B cell (primary cell): Measurements from ENCODE around the gene MLH3. TPM values are rescaled to one million over a fixed set of nuclear protein-coding genes. Genes with fewer than 3 reads are reported as not detected.
A peak's percentile ranks its signal among the peaks of the same experiment; 100 is the strongest.

ENCODE experiments used
- ATAC-seq: fragments of 200-7000 bp; cut with Tn5 transposase; one replicate; pipeline ENCODE4 v1.10.0; 2021; ENCODE audit warnings: low read depth, mild to moderate bottlenecking, moderate number of reproducible peaks, moderate library complexity
- CTCF ChIA-PET: fragments of 350-600 bp; sonication (Branson Sonifier 250); formaldehyde crosslinking; loops from one replicate; lab custom pipeline; 2021; ENCODE audit warnings: antibody characterized with exemption, inconsistent platforms; lab: Charles Lee
- POLR2A ChIA-PET: fragments of 350-600 bp; sonication (Branson Sonifier 250); formaldehyde crosslinking; loops from one replicate; lab custom pipeline; 2021; ENCODE audit warnings: antibody characterized with exemption; lab: Charles Lee
- DNase-seq: peaks from one replicate; pipeline ENCODE4 v3.0.0; 2013
- H2AFZ ChIP-seq: 2 replicates; pipeline ENCODE4 v1.6.1; 2012; ENCODE audit warnings: mild to moderate bottlenecking, low read depth, low read length; ENCODE audit not compliant: insufficient read depth, poor library complexity, severe bottlenecking
- H3K27ac ChIP-seq, 2 donors: 1 replicate in 1 of 2; 2 replicates in 1 of 2; pipeline ENCODE4 v1.5.1; 2012 to 2013; ENCODE audit warnings: low read length in 2 of 2, mild to moderate bottlenecking in 2 of 2, moderate library complexity in 1 of 2
- H3K27me3 ChIP-seq, 4 experiments: fragments of 200-600 bp in 1 of 4; sonication (generic) in 1 of 4; replicated peaks in 1 of 4; 1 replicate in 2 of 4; 2 replicates in 2 of 4; pipeline versions ENCODE4 v1.6.1 to v1.7.0; 2013 to 2016; ENCODE audit warnings: low read length in 3 of 4, mild to moderate bottlenecking in 2 of 4, mixed read lengths in 1 of 4, moderate library complexity in 1 of 4; ENCODE audit not compliant: insufficient read depth in 4 of 4, control insufficient read depth in 3 of 4; ENCODE audit errors: control extremely low read depth in 1 of 4
- H3K36me3 ChIP-seq, 2 experiments: replicated peaks in 1 of 2; 1 replicate in 1 of 2; 2 replicates in 1 of 2; pipeline versions ENCODE4 v1.6.1 to v1.7.1; 2013; ENCODE audit warnings: low read length in 1 of 2; ENCODE audit not compliant: insufficient read depth in 2 of 2, control insufficient read depth in 1 of 2; ENCODE audit errors: control extremely low read depth in 1 of 2, extremely low read depth in 1 of 2
- H3K4me1 ChIP-seq, 2 donors: fragments of 200-600 bp in 1 of 2; sonication (generic) in 1 of 2; 1 replicate in 1 of 2; 2 replicates in 1 of 2; pipeline versions ENCODE4 v1.5.1 to v1.6.1; 2013 to 2017; ENCODE audit warnings: low read length in 2 of 2; ENCODE audit not compliant: control insufficient read depth in 2 of 2, insufficient read depth in 2 of 2
- H3K4me2 ChIP-seq: replicated peaks from 2 replicates; pipeline ENCODE3; 2012; ENCODE audit warnings: mild to moderate bottlenecking, low read depth, low read length; ENCODE audit not compliant: poor library complexity, severe bottlenecking
- H3K4me3 ChIP-seq, 5 experiments: fragments of 200-600 bp in 1 of 5; sonication (generic) in 1 of 5; 1 replicate in 3 of 5; 2 replicates in 2 of 5; pipeline versions ENCODE4 v1.5.1 to v1.7.0; 2011 to 2016; ENCODE audit warnings: low read length in 4 of 5, mild to moderate bottlenecking in 4 of 5, low read depth in 2 of 5, control low read depth in 1 of 5, moderate library complexity in 1 of 5; ENCODE audit not compliant: insufficient read depth in 1 of 5; ENCODE audit errors: control extremely low read depth in 1 of 5, extremely low read depth in 1 of 5
- H3K79me2 ChIP-seq: fragments of 200-600 bp; sonication (generic); one replicate; pipeline ENCODE4 v1.6.0; 2016; ENCODE audit warnings: low read length; ENCODE audit not compliant: control insufficient read depth, insufficient read depth
- H3K9ac ChIP-seq: fragments of 200-600 bp; sonication (generic); 2 replicates; pipeline ENCODE4 v1.6.1; 2017; ENCODE audit warnings: mild to moderate bottlenecking, low read length, moderate library complexity
- H3K9me3 ChIP-seq, 3 donors: one replicate each; pipeline versions ENCODE4 v1.6.1 to v1.7.1; 2013; ENCODE audit warnings: low read length in 2 of 3; ENCODE audit not compliant: control insufficient read depth in 2 of 3, insufficient read depth in 1 of 3; ENCODE audit errors: control extremely low read depth in 1 of 3
- H4K20me1 ChIP-seq: 2 replicates; pipeline ENCODE4 v1.6.0; 2012; ENCODE audit warnings: mild to moderate bottlenecking, low read length; ENCODE audit not compliant: insufficient read depth, control insufficient read depth, poor library complexity, severe bottlenecking
- H3K27ac Mint-ChIP-seq: one replicate; pipeline ENCODE4 v1.8.0; 2021; ENCODE audit warnings: mixed read lengths
- H3K27me3 Mint-ChIP-seq: one replicate; pipeline ENCODE4 v1.8.0; 2021; ENCODE audit warnings: mixed read lengths
- H3K4me1 Mint-ChIP-seq: one replicate; pipeline ENCODE4 v1.8.0; 2021; ENCODE audit warnings: mixed read lengths
- H3K4me3 Mint-ChIP-seq: one replicate; pipeline ENCODE4 v1.8.0; 2021; ENCODE audit warnings: mixed read lengths
- H3K9me3 Mint-ChIP-seq: one replicate; pipeline ENCODE4 v1.8.0; 2022; ENCODE audit warnings: mixed read lengths; ENCODE audit not compliant: insufficient read depth
- CTCF ChIP-seq: fragments of 200-600 bp; IDR thresholded peaks from one replicate; pipeline ENCODE4 v1.8.0; 2022; ENCODE audit warnings: antibody characterized with exemption, mild to moderate bottlenecking
- EZH2 ChIP-seq: IDR thresholded peaks from 2 replicates; pipeline ENCODE4 v1.6.1; 2012; ENCODE audit warnings: borderline replicate concordance, low read depth, mild to moderate bottlenecking, moderate library complexity, low read length; ENCODE audit not compliant: insufficient read depth, poor library complexity, severe bottlenecking
- WGBS: methylation state at CpG from one replicate; pipeline ENCODE4 v1.1.5; 2013; ENCODE audit warnings: missing lambda C conversion rate; ENCODE audit not compliant: insufficient coverage; 5-methylcytosine and 5-hydroxymethylcytosine counted together
- intact Hi-C: fragments of 100-400 bp; cut with micrococcal nuclease; formaldehyde crosslinking; loops from one replicate; pipeline ENCODE4 v1.10.0; 2022
- polyA plus RNA-seq: library from polyadenylated mRNA; depleted of rRNA; stranded (reverse); fragments of >200 nt; gene quantifications from 2 replicates; pipeline ENCODE4 v1.2.3, GENCODE V29; 2012
- total RNA-seq, 2 donors: library from RNA; stranded (reverse); fragments of 120-200 nt in 1 of 2; gene quantifications; 1 replicate in 1 of 2; 2 replicates in 1 of 2; pipeline versions ENCODE4 v1.2.3 to v1.2.4, GENCODE V29; 2013 to 2022

The MLH3 gene
- total and polyA plus RNA-seq, 2 donors (not counting 1 experiment from before 2014, with no cell fraction given) = 6.7 to 19.9 TPM

GRCh38 chr14:75063013-75063412, 11.7 kb upstream of the MLH3 start:
- Mint-ChIP-seq H3K4me1 (peaks cover 20% of the 10 kb centered on the region), H3K27me3 (no peaks in the 10 kb centered on the region), H3K9me3 (no peaks in the 10 kb centered on the region), H3K27ac (peak overlapping the region; percentile 95), H3K4me3 (peak overlapping the region; percentile 100)
- H3K27ac ChIP-seq = no peak overlapping the region
- H3K9ac ChIP-seq = peak overlapping the region; percentile 75
- ChIA-PET POLR2A (interaction anchor here (0.7 kb wide), 1 partner anchor 10 kb away, joined by 3 read pairs; no protein-coding TSS in a partner anchor), CTCF (interaction anchor here (0.6 to 2.4 kb wide), 5 partner anchors 12 to 157 kb away, joined by 3 to 13 read pairs (median 4); no protein-coding TSS in a partner anchor)
- H2AFZ ChIP-seq = peak overlapping the region; percentile 85
- intact Hi-C loops = loop anchor here (10.0 kb wide), 2 partner anchors 62 to 448 kb away; partner anchors contain the start of genes LTBP2 and NEK9
- H3K4me1 ChIP-seq = peaks cover 8 to 10% of the 10 kb centered on the region in 2 donors
- TF ChIP-seq EZH2 (no peak), CTCF (no peak)
- H3K4me3 ChIP-seq = peak overlapping the region; percentile 72 to 100 (median 96)
- DNase-seq (peak; percentile 18), ATAC-seq (no peak)
- no peaks in the 10 kb centered on the region for H4K20me1 ChIP-seq
- H3K9me3 ChIP-seq = peaks cover 0 to 2% (median 0%) of the 10 kb centered on the region in 3 donors
- no peaks in the 10 kb centered on the region for H3K27me3 ChIP-seq
- peaks cover 5% of the 10 kb centered on the region for H3K79me2 ChIP-seq
- peaks cover 0 to 2% of the 10 kb centered on the region in 2 experiments for H3K36me3 ChIP-seq
- 25% methylated on average over 3 of the region's 5 CpGs for WGBS
- peak overlapping the region; percentile 88 for H3K4me2 ChIP-seq

GRCh38 chr14:75060420-75060819, 9.2 kb upstream of the MLH3 start:
- Histone ChIP-seq H3K36me3 (peaks cover 0 to 2% of the 10 kb centered on the region in 2 experiments), H3K27ac (no peak overlapping the region), H3K9ac (no peak overlapping the region), H3K79me2 (peaks cover 5% of the 10 kb centered on the region), H3K27me3 (no peaks in the 10 kb centered on the region), H3K4me3 (no peak overlapping the region), H3K9me3 (peaks cover 0 to 2% (median 0%) of the 10 kb centered on the region in 3 donors), H3K4me2 (no peak overlapping the region), H3K4me1 (peaks cover 8 to 10% of the 10 kb centered on the region in 2 donors), H2AFZ (no peak overlapping the region), H4K20me1 (no peaks in the 10 kb centered on the region)
- DNase-seq = no peak
- ATAC-seq = no peak
- Mint-ChIP-seq H3K27me3 (no peaks in the 10 kb centered on the region), H3K4me3 (no peak overlapping the region), H3K4me1 (peaks cover 20% of the 10 kb centered on the region), H3K9me3 (no peaks in the 10 kb centered on the region), H3K27ac (no peak overlapping the region)
- intact Hi-C loops = loop anchor here (10.0 kb wide), 2 partner anchors 64 to 446 kb away; partner anchors contain the start of genes LTBP2 and NEK9
- WGBS = no CpG with 5 or more reads among the region's 2 CpGs
- POLR2A ChIA-PET = no interaction called here
- CTCF ChIA-PET = no interaction called here
- no peak for TF ChIP-seq CTCF
- TF ChIP-seq EZH2 = no peak
